Endometrium (tissue), 2 donors: ENCODE results near the gene ERO1A.

Experiments
- FAIRE-seq: peaks from 2 replicates; lab custom pipeline; 2012; peaks lifted over from hg19 to GRCh38; lab: Jason Lieb, UNC
- donor health status: control.
- donor health status: control.

The ERO1A gene

GRCh38 chr14:52599974-52600373, 95.4 kb downstream of the ERO1A start:
- FAIRE-seq, result no peak

GRCh38 chr14:52598568-52598967, 96.8 kb downstream of the ERO1A start:
- no peak for FAIRE-seq

- FAIRE-seq, result no peak
These were observed 98.5 kb downstream of the ERO1A start for GRCh38 chr14:52596861-52597260.

GRCh38 chr14:52596320-52596719, 99.0 kb downstream of the ERO1A start:
- no peak for FAIRE-seq

GRCh38 chr14:52590318-52590717, 105.0 kb downstream of the ERO1A start:
- FAIRE-seq, result no peak
